Esophagus muscularis mucosa (tissue), 4 donors: Measurements from ENCODE around the gene KRTAP2-4.

Experiments used
- CTCF ChIP-seq, 3 experiments: fragments of 200-600 bp in 2 of 3; fragments of 450-650 bp in 1 of 3; sonication (generic) in 2 of 3; IDR thresholded peaks; one replicate each; pipeline ENCODE4 v1.5.1; 2017 to 2019; ENCODE audit warnings: antibody characterized with exemption in 3 of 3, mild to moderate bottlenecking in 2 of 3, moderate library complexity in 1 of 3
- EP300 ChIP-seq: sonication (generic); formaldehyde crosslinking; IDR thresholded peaks from one replicate; pipeline ENCODE4 v1.6.1; 2017; ENCODE audit warnings: antibody characterized with exemption
- POLR2A ChIP-seq: fragments of 450-650 bp; IDR thresholded peaks from one replicate; pipeline ENCODE4 v1.6.1; 2017; ENCODE audit warnings: antibody characterized with exemption, moderate library complexity, mild to moderate bottlenecking, low read depth
- POLR2AphosphoS5 ChIP-seq, 2 donors: sonication (generic); formaldehyde crosslinking; IDR thresholded peaks; one replicate each; pipeline ENCODE4 v1.6.1; 2017; ENCODE audit warnings: antibody characterized with exemption in 2 of 2

GRCh38 chr17:41103896-41104295, 38.2 kb upstream of the KRTAP2-4 start:
- no peak for TF ChIP-seq CTCF (IDR thresholded peaks at IDR 0.05)
- no peak for TF ChIP-seq POLR2AphosphoS5 (IDR thresholded peaks at IDR 0.05)
- no peak for TF ChIP-seq POLR2A
- no peak for TF ChIP-seq EP300
